ENCODE results near the gene MEX3D.
"Not testable (repeated sequence)": the region's sequence is repeated elsewhere in the genome, so short reads cannot be mapped to it uniquely, and the experiment has no call there.

DNA sequence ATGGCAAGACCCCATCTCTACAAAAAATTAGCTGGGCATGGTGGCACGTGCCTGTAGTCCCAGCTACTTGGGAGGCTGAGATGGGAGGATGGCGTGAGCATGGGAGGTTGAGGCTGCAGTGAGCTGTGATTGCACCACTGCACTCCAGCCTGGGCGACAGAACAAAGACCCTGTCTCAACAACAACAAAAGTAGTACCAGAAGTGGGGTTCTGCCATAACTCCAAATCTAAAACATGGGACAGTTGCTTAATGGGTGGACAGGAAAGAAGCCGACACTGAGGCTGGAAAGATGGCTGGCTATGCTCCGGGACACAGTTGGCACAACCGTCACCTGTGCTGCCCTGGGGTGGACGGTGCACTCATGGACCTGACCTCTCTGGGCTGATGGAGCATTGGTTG, 32.4 kb downstream of the MEX3D start:
- not testable (repeated sequence) for TF ChIP-seq EZH2 (IDR thresholded peaks at IDR 0.05; ENCODE audit: borderline replicate concordance, low read length)
- TF ChIP-seq, protein P1, sequence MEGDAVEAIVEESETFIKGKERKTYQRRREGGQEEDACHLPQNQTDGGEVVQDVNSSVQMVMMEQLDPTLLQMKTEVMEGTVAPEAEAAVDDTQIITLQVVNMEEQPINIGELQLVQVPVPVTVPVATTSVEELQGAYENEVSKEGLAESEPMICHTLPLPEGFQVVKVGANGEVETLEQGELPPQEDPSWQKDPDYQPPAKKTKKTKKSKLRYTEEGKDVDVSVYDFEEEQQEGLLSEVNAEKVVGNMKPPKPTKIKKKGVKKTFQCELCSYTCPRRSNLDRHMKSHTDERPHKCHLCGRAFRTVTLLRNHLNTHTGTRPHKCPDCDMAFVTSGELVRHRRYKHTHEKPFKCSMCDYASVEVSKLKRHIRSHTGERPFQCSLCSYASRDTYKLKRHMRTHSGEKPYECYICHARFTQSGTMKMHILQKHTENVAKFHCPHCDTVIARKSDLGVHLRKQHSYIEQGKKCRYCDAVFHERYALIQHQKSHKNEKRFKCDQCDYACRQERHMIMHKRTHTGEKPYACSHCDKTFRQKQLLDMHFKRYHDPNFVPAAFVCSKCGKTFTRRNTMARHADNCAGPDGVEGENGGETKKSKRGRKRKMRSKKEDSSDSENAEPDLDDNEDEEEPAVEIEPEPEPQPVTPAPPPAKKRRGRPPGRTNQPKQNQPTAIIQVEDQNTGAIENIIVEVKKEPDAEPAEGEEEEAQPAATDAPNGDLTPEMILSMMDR (conservative IDR thresholded peaks at IDR 0.05 in 1 of 2, IDR thresholded peaks at IDR 0.05 in 1 of 2; ENCODE audit: extremely low read depth in 1 of 2, insufficient read depth in 1 of 2, low read depth in 1 of 2, low read length in 2 of 2): not testable (repeated sequence)
